DND-41 (cell line): ENCODE measurements around the gene RGS6.

Experiments used
- ATAC-seq: fragments of 200-7000 bp; cut with Tn5 transposase; 3 replicates; pipeline ENCODE4 v1.9.1; 2021; ENCODE audit warnings: low read depth; ENCODE audit not compliant: insufficient read depth
- DNase-seq: peaks from one replicate; pipeline ENCODE4 v3.0.0-alpha.2; 2020
- H2AFZ ChIP-seq: 2 replicates; pipeline ENCODE4 v1.6.0; 2012; ENCODE audit warnings: low read depth, low read length
- H3K27ac ChIP-seq: 2 replicates; pipeline ENCODE4 v1.5.1; 2012; ENCODE audit warnings: low read length, inconsistent platforms
- H3K27me3 ChIP-seq: fragments of 200-600 bp; sonication (generic); 2 replicates; pipeline ENCODE4 v1.6.0; 2012; ENCODE audit warnings: low read length, mild to moderate bottlenecking, inconsistent platforms; ENCODE audit not compliant: insufficient read depth, poor library complexity
- H3K36me3 ChIP-seq: 2 replicates; pipeline ENCODE4 v1.5.1; 2012; ENCODE audit warnings: low read length, inconsistent platforms; ENCODE audit not compliant: insufficient read depth
- H3K4me1 ChIP-seq: 2 replicates; pipeline ENCODE4 v1.5.1; 2012; ENCODE audit warnings: mild to moderate bottlenecking, low read length; ENCODE audit not compliant: insufficient read depth
- H3K4me2 ChIP-seq: 2 replicates; pipeline ENCODE4 v1.6.0; 2012; ENCODE audit warnings: mild to moderate bottlenecking, moderate library complexity, low read length, inconsistent platforms; ENCODE audit not compliant: insufficient read depth
- H3K4me3 ChIP-seq, 2 experiments: fragments of 200-600 bp in 1 of 2; shearing (Covaris generic) in 1 of 2; 2 replicates each; pipeline ENCODE4 v1.5.1; 2012 to 2016; ENCODE audit warnings: inconsistent platforms in 2 of 2, low read length in 2 of 2, mild to moderate bottlenecking in 2 of 2, low read depth in 1 of 2, moderate library complexity in 1 of 2
- H3K79me2 ChIP-seq: 2 replicates; pipeline ENCODE4 v1.6.0; 2012; ENCODE audit warnings: low read length, inconsistent platforms; ENCODE audit not compliant: insufficient read depth
- H3K9ac ChIP-seq: 2 replicates; pipeline ENCODE4 v1.6.0; 2012; ENCODE audit warnings: low read depth, mild to moderate bottlenecking, inconsistent platforms, low read length, moderate library complexity
- H3K9me3 ChIP-seq: 2 replicates; pipeline ENCODE4 v1.5.1; 2012; ENCODE audit warnings: low read length, moderate library complexity, mild to moderate bottlenecking, inconsistent platforms; ENCODE audit not compliant: insufficient read depth, severe bottlenecking
- H4K20me1 ChIP-seq: 2 replicates; pipeline ENCODE4 v1.6.0; 2012; ENCODE audit warnings: low read length; ENCODE audit not compliant: insufficient read depth
- EZH2 ChIP-seq: IDR thresholded peaks from 3 replicates; pipeline ENCODE4 v1.6.1; 2012; ENCODE audit warnings: borderline replicate concordance, low read depth, mild to moderate bottlenecking, moderate library complexity, low read length, inconsistent platforms; ENCODE audit not compliant: severe bottlenecking
- TF ChIP-seq, protein P1 (sequence below): IDR thresholded peaks from 2 replicates; pipeline ENCODE4 v1.5.1; 2012; ENCODE audit warnings: borderline replicate concordance, low read length, moderate library complexity, mild to moderate bottlenecking; ENCODE audit not compliant: poor library complexity, severe bottlenecking; ENCODE audit errors: extremely low read depth

RGS6 gene

DNA sequence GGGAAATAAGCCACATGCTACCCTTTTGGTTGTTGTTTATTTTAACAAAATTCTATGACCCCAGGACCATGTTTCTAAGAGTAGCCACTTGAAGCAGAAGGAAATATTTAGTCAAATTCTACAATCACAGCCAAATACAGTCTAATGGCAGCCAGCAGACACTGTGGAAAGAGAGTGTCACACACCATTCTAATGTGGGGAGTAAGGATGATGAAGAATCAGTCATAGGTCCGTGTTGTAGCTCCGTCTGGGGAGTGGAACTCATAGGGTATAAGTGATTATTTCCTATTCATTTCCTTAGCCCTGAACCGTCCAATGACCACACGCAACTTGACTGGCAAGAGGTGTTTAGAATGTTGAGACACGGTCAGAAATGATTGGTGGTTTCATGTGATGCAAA is 500.5 kb downstream of the RGS6 start:
- no peak overlapping the region for H3K9ac ChIP-seq
- no peaks in the 10 kb centered on the region for H4K20me1 ChIP-seq
- no peak overlapping the region for H2AFZ ChIP-seq
- no peaks in the 10 kb centered on the region for H3K27me3 ChIP-seq
- TF ChIP-seq, protein P1, sequence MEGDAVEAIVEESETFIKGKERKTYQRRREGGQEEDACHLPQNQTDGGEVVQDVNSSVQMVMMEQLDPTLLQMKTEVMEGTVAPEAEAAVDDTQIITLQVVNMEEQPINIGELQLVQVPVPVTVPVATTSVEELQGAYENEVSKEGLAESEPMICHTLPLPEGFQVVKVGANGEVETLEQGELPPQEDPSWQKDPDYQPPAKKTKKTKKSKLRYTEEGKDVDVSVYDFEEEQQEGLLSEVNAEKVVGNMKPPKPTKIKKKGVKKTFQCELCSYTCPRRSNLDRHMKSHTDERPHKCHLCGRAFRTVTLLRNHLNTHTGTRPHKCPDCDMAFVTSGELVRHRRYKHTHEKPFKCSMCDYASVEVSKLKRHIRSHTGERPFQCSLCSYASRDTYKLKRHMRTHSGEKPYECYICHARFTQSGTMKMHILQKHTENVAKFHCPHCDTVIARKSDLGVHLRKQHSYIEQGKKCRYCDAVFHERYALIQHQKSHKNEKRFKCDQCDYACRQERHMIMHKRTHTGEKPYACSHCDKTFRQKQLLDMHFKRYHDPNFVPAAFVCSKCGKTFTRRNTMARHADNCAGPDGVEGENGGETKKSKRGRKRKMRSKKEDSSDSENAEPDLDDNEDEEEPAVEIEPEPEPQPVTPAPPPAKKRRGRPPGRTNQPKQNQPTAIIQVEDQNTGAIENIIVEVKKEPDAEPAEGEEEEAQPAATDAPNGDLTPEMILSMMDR, result no peak
- no peak for TF ChIP-seq EZH2
- no peak overlapping the region for H3K4me3 ChIP-seq
- ATAC-seq, result no peak
- H3K36me3 ChIP-seq, result no peaks in the 10 kb centered on the region
- H3K4me1 ChIP-seq, result peaks cover 58% of the 10 kb centered on the region
- no peak overlapping the region for H3K4me2 ChIP-seq
- H3K9me3 ChIP-seq, result peaks cover 15% of the 10 kb centered on the region
- no peaks in the 10 kb centered on the region for H3K79me2 ChIP-seq
- no peak overlapping the region for H3K27ac ChIP-seq
- no peak for DNase-seq

DNA sequence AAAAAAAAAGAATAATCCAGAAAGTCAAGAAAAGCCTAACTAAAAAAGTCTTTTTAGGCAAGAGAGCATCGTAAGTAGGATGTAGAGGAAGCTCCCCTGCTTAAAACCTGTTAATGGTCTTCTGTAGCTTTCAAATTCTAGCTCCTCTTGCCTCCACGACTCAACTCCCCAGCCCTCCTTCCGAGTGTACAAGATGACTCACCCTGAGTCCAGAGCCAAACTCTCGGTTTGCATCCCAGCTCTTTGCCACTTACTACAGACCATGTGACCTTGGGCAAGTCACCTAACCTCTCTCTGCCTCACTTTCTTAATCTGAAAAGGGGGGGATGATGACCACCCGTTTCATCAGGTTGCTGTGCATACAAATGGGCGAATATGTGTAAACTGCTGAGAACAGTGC is 501.3 kb downstream of the RGS6 start:
- H4K20me1 ChIP-seq, result no peaks in the 10 kb centered on the region
- H2AFZ ChIP-seq, result no peak overlapping the region
- DNase-seq (no peak), ATAC-seq (no peak)
- H3K79me2 ChIP-seq, result no peaks in the 10 kb centered on the region
- no peaks in the 10 kb centered on the region for H3K36me3 ChIP-seq
- TF ChIP-seq, protein P1, result no peak
- TF ChIP-seq EZH2, result no peak
- H3K9ac ChIP-seq, result no peak overlapping the region
- H3K27ac ChIP-seq, result no peak overlapping the region
- H3K4me3 ChIP-seq, result no peak overlapping the region
- no peaks in the 10 kb centered on the region for H3K27me3 ChIP-seq
- H3K9me3 ChIP-seq, result peaks cover 8% of the 10 kb centered on the region
- H3K4me2 ChIP-seq, result no peak overlapping the region
- peaks cover 66% of the 10 kb centered on the region for H3K4me1 ChIP-seq

DNA sequence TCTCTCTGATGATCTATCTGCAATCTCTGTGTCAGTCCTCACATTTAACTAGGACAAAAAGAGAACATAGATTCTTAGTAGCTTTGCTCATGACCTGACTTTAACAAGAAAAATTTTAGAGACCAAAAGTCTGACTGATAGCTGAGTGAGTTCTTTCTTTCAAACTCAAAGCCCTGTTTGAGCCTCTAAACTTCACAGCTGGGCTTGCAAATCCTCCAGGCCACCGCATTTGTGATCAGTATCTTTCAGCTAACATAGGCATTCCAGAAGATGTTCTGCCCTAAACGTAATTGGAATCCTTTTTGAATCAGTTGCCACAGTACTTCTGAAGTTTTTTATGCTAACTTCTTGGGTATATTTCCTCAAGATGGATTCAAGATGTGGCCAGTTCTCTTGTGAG is 502.6 kb downstream of the RGS6 start:
- H3K4me1 ChIP-seq, result peaks cover 75% of the 10 kb centered on the region
- H3K9me3 ChIP-seq, result peaks cover under 1% of the 10 kb centered on the region
- H3K27ac ChIP-seq, result no peak overlapping the region
- no peak for TF ChIP-seq EZH2
- TF ChIP-seq, protein P1, result no peak
- no peaks in the 10 kb centered on the region for H3K36me3 ChIP-seq
- H3K79me2 ChIP-seq, result no peaks in the 10 kb centered on the region
- H3K9ac ChIP-seq, result no peak overlapping the region
- no peak overlapping the region for H2AFZ ChIP-seq
- no peaks in the 10 kb centered on the region for H3K27me3 ChIP-seq
- DNase-seq, result no peak
- no peak overlapping the region for H3K4me2 ChIP-seq
- no peak overlapping the region for H3K4me3 ChIP-seq
- H4K20me1 ChIP-seq, result no peaks in the 10 kb centered on the region
- ATAC-seq, result no peak

DNA sequence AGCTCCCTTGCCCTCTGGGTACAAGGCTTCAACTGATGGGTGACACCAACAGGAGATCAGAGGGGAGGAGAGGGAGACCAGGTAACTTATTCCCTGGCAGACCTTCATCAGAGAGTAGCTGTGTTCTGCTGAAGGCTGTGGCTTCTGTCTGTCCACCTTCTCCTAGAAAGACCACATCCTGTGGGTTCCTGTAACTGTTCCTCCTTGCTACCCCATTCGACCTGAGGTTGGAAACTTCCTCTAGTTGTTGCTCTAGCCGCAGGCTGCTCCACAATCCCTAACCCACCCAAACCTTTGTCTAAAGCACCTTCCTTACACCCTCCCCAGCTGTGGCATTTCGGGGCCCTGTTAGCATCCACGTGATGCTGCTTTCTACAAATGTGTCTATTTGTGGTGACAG is 507.5 kb downstream of the RGS6 start:
- H3K4me3 ChIP-seq, result 0 out of 4 replicates have a peak overlapping the region, but pooled peaks of 1 of the 2 experiments have one; percentile 3
- H3K27ac ChIP-seq, result peak overlapping the region; percentile 87
- no peaks in the 10 kb centered on the region for H3K27me3 ChIP-seq
- no peak overlapping the region for H2AFZ ChIP-seq
- ATAC-seq (peak; percentile 91), DNase-seq (peak; percentile 92)
- peak overlapping the region; percentile 39 for H3K4me2 ChIP-seq
- TF ChIP-seq, protein P1, result no peak
- H3K4me1 ChIP-seq, result peaks cover 88% of the 10 kb centered on the region
- no peaks in the 10 kb centered on the region for H3K79me2 ChIP-seq
- H4K20me1 ChIP-seq, result no peaks in the 10 kb centered on the region
- H3K9me3 ChIP-seq, result no peaks in the 10 kb centered on the region
- peak overlapping the region; percentile 22; the same call in 1 of the 2 replicates for H3K9ac ChIP-seq
- H3K36me3 ChIP-seq, result no peaks in the 10 kb centered on the region
